HEK293 (cell line): ENCODE results near the gene PLCG2.

Experiments used
- CTCF ChIA-PET: fragments of 350-600 bp; formaldehyde crosslinking; extraction: SDS; loops from one replicate; lab custom pipeline; 2021; ENCODE audit warnings: antibody characterized with exemption; lab: Yijun Ruan, JAX
- POLR2A ChIA-PET: fragments of 300-600 bp; formaldehyde crosslinking; extraction: SDS; loops from one replicate; lab custom pipeline; 2020; ENCODE audit warnings: antibody characterized with exemption, inconsistent platforms; lab: Yijun Ruan, JAX
- H3K27ac ChIP-seq: fragments of 200-500 bp; sonication (Bioruptor generic); 2 replicates; pipeline ENCODE4 v1.5.1; 2014; ENCODE audit warnings: low read depth, low read length, control low read depth, inconsistent platforms; ENCODE audit errors: extremely low read depth
- H3K36me3 ChIP-seq, 2 experiments: fragments of 200-500 bp in 1 of 2; sonication (Bioruptor generic) in 1 of 2; 1 replicate in 1 of 2; 2 replicates in 1 of 2; pipeline ENCODE4 v1.5.1; 2014 to 2017; ENCODE audit warnings: inconsistent platforms in 2 of 2, low read length in 2 of 2; ENCODE audit not compliant: control insufficient read depth in 2 of 2, insufficient read depth in 1 of 2
- H3K4me1 ChIP-seq: fragments of 200-500 bp; sonication (Bioruptor generic); 2 replicates; pipeline ENCODE4 v1.5.1; 2014; ENCODE audit warnings: mild to moderate bottlenecking, low read length, inconsistent platforms; ENCODE audit not compliant: control insufficient read depth, insufficient read depth
- H3K4me3 ChIP-seq: 2 replicates; pipeline ENCODE4 v1.5.1; 2011; ENCODE audit warnings: low read depth, mild to moderate bottlenecking, control low read depth, low read length, moderate library complexity
- H3K9me3 ChIP-seq: fragments of 200-500 bp; sonication (Bioruptor generic); 2 replicates; pipeline ENCODE4 v1.5.1; 2014; ENCODE audit warnings: low read depth, low read length, inconsistent platforms; ENCODE audit not compliant: control insufficient read depth, insufficient read depth
- ATF2 ChIP-seq: fragments of 450-650 bp; formaldehyde crosslinking; IDR thresholded peaks from 2 replicates; pipeline ENCODE4 v1.5.1; 2016; ENCODE audit warnings: missing biosample characterization, missing genetic modification characterization, low read depth
- EGR2 ChIP-seq: fragments of 450-650 bp; formaldehyde crosslinking; IDR thresholded peaks from 2 replicates; pipeline ENCODE4 v1.5.1; 2016; ENCODE audit warnings: low read depth, missing biosample characterization, missing genetic modification characterization
- IKZF3 ChIP-seq: fragments of 450-650 bp; IDR thresholded peaks from 2 replicates; pipeline ENCODE4 v1.5.0; 2018; ENCODE audit warnings: missing biosample characterization, mild to moderate bottlenecking, missing genetic modification characterization, moderate library complexity
- KLF7 ChIP-seq: fragments of 450-650 bp; formaldehyde crosslinking; IDR thresholded peaks from 2 replicates; pipeline ENCODE4 v1.5.1; 2016; ENCODE audit warnings: missing biosample characterization, missing genetic modification characterization, borderline replicate concordance
- OVOL3 ChIP-seq: fragments of 450-650 bp; formaldehyde crosslinking; IDR thresholded peaks from 2 replicates; pipeline ENCODE4 v1.5.1; 2016; ENCODE audit warnings: missing biosample characterization, missing genetic modification characterization
- PRDM4 ChIP-seq: fragments of 450-650 bp; formaldehyde crosslinking; IDR thresholded peaks from 2 replicates; pipeline ENCODE4 v1.5.1; 2017; ENCODE audit warnings: missing biosample characterization, missing genetic modification characterization
- SCRT1 ChIP-seq: fragments of 450-650 bp; formaldehyde crosslinking; IDR thresholded peaks from 2 replicates; pipeline ENCODE4 v1.5.1; 2016; ENCODE audit warnings: missing biosample characterization, missing genetic modification characterization, borderline replicate concordance
- SCRT2 ChIP-seq: fragments of 450-650 bp; formaldehyde crosslinking; IDR thresholded peaks from 2 replicates; pipeline ENCODE4 v1.5.1; 2016; ENCODE audit warnings: missing biosample characterization, missing genetic modification characterization
- SP3 ChIP-seq: fragments of 450-650 bp; formaldehyde crosslinking; IDR thresholded peaks from 2 replicates; pipeline ENCODE4 v1.5.1; 2016; ENCODE audit warnings: missing biosample characterization, missing genetic modification characterization
- ZBTB7A ChIP-seq: fragments of 450-650 bp; formaldehyde crosslinking; IDR thresholded peaks from 2 replicates; pipeline ENCODE4 v1.5.1; 2016; ENCODE audit warnings: low read depth, missing biosample characterization, missing genetic modification characterization
- ZBTB8A ChIP-seq: fragments of 450-650 bp; formaldehyde crosslinking; IDR thresholded peaks from 2 replicates; pipeline ENCODE4 v1.5.1; 2016; ENCODE audit warnings: missing biosample characterization, missing genetic modification characterization
- ZFHX2 ChIP-seq: fragments of 450-650 bp; formaldehyde crosslinking; conservative IDR thresholded peaks from 2 replicates; pipeline ENCODE4 v1.5.1; 2016; ENCODE audit warnings: missing biosample characterization, missing genetic modification characterization
- ZIC2 ChIP-seq: fragments of 450-650 bp; formaldehyde crosslinking; IDR thresholded peaks from 2 replicates; pipeline ENCODE4 v1.5.1; 2016; ENCODE audit warnings: missing biosample characterization, missing genetic modification characterization
- ZNF169 ChIP-seq: fragments of 450-650 bp; formaldehyde crosslinking; IDR thresholded peaks from 2 replicates; pipeline ENCODE4 v1.5.1; 2016; ENCODE audit warnings: missing biosample characterization, missing genetic modification characterization
- ZNF221 ChIP-seq: fragments of 450-650 bp; formaldehyde crosslinking; IDR thresholded peaks from 2 replicates; pipeline ENCODE4 v1.5.1; 2017; ENCODE audit warnings: missing biosample characterization, missing genetic modification characterization, borderline replicate concordance
- ZNF350 ChIP-seq: fragments of 450-650 bp; formaldehyde crosslinking; IDR thresholded peaks from 2 replicates; pipeline ENCODE4 v1.5.0; 2017; ENCODE audit warnings: missing biosample characterization, mild to moderate bottlenecking, missing genetic modification characterization
- ZNF366 ChIP-seq: fragments of 450-650 bp; formaldehyde crosslinking; conservative IDR thresholded peaks from 2 replicates; pipeline ENCODE4 v1.5.1; 2016; ENCODE audit warnings: missing biosample characterization, missing genetic modification characterization
- ZNF37A ChIP-seq: fragments of 450-650 bp; IDR thresholded peaks from 2 replicates; pipeline ENCODE4 v1.5.1; 2018; ENCODE audit warnings: missing biosample characterization, missing genetic modification characterization
- ZNF394 ChIP-seq: fragments of 450-650 bp; formaldehyde crosslinking; IDR thresholded peaks from 2 replicates; pipeline ENCODE4 v1.5.1; 2016; ENCODE audit warnings: missing biosample characterization, missing genetic modification characterization, mild to moderate bottlenecking, moderate library complexity, borderline replicate concordance
- ZNF473 ChIP-seq: fragments of 450-650 bp; formaldehyde crosslinking; IDR thresholded peaks from 2 replicates; pipeline ENCODE4 v1.5.1; 2017; ENCODE audit warnings: missing biosample characterization, missing genetic modification characterization
- ZNF596 ChIP-seq: fragments of 450-650 bp; IDR thresholded peaks from 2 replicates; pipeline ENCODE4 v1.5.0; 2018; ENCODE audit warnings: missing biosample characterization, mild to moderate bottlenecking, missing genetic modification characterization, moderate library complexity
- ZNF658 ChIP-seq: fragments of 450-650 bp; formaldehyde crosslinking; IDR thresholded peaks from 2 replicates; pipeline ENCODE4; 2016; ENCODE audit warnings: missing biosample characterization, missing genetic modification characterization
- ZNF704 ChIP-seq: fragments of 450-650 bp; formaldehyde crosslinking; IDR thresholded peaks from 2 replicates; pipeline ENCODE4 v1.5.1; 2016; ENCODE audit warnings: missing biosample characterization, missing genetic modification characterization
- ZNF747 ChIP-seq: fragments of 450-650 bp; formaldehyde crosslinking; IDR thresholded peaks from 2 replicates; pipeline ENCODE4 v1.5.1; 2016; ENCODE audit warnings: missing biosample characterization, missing genetic modification characterization
- ZNF776 ChIP-seq: fragments of 450-650 bp; formaldehyde crosslinking; IDR thresholded peaks from 2 replicates; pipeline ENCODE4 v1.5.0; 2017; ENCODE audit warnings: missing biosample characterization, missing genetic modification characterization, borderline replicate concordance
- ZNF792 ChIP-seq: fragments of 450-650 bp; formaldehyde crosslinking; IDR thresholded peaks from 2 replicates; pipeline ENCODE4 v1.5.1; 2016; ENCODE audit warnings: missing biosample characterization, missing genetic modification characterization

The PLCG2 gene

GRCh38 chr16:81733295-81733694, 45.8 kb upstream of the PLCG2 start:
- H3K4me3 ChIP-seq, result no peak overlapping the region
- POLR2A ChIA-PET, result no interaction called here
- TF ChIP-seq ZIC2 (tag by site-specific recombination) (no peak), SCRT1 (no peak), EGR2 (peak; percentile 87), ZFHX2 (tag by site-specific recombination) (peak; percentile 57), ZBTB8A (no peak), ZBTB7A (tag by site-specific recombination) (no peak), ZNF747 (0 out of 2 replicates have a peak, but pooled peaks have one; percentile 27), ATF2 (tag by site-specific recombination) (no peak), ZNF596 (tag by site-specific recombination) (no peak), SCRT2 (tag by site-specific recombination) (no peak), ZNF169 (tag by site-specific recombination) (0 out of 2 replicates have a peak, but pooled peaks have one; percentile 16), ZNF473 (tag by site-specific recombination) (no peak), ZNF221 (no peak), ZNF366 (peak; percentile 95), IKZF3 (no peak), ZNF792 (tag by site-specific recombination) (no peak), ZNF704 (tag by site-specific recombination) (no peak), KLF7 (tag by site-specific recombination) (no peak), ZNF776 (tag by site-specific recombination) (peak; percentile 71; the same call in 1 of the 2 replicates), ZNF658 (tag by site-specific recombination) (no peak), SP3 (tag by site-specific recombination) (no peak), ZNF37A (tag by site-specific recombination) (no peak), ZNF394 (tag by site-specific recombination) (no peak), OVOL3 (tag by site-specific recombination) (no peak), PRDM4 (no peak), ZNF350 (no peak)
- no peaks in the 10 kb centered on the region for H3K9me3 ChIP-seq
- no peaks in the 10 kb centered on the region for H3K4me1 ChIP-seq
- H3K36me3 ChIP-seq, result no peaks in the 10 kb centered on the region
- CTCF ChIA-PET, result interaction anchor here (0.6 kb wide), 1 partner anchor 373 kb away, joined by 7 read pairs; no protein-coding TSS in a partner anchor
- no peak overlapping the region for H3K27ac ChIP-seq
